Prostate gland (tissue), 2 donors: ENCODE data around the gene TRIM23. TPM values are rescaled to one million over a fixed set of nuclear protein-coding genes. Genes with fewer than 3 reads are reported as not detected.
A peak's percentile ranks its signal among the peaks of the same experiment; 100 is the strongest.

ENCODE experiments used
- DNase-seq: peaks from one replicate; pipeline ENCODE4 v3.0.0-alpha.2; 2019; ENCODE audit warnings: low spot score
- H3K27ac ChIP-seq, 2 donors: fragments of 200-600 bp; sonication (generic); 2 replicates each; pipeline ENCODE4 v1.5.1; 2017 to 2019
- H3K27me3 ChIP-seq: fragments of 200-600 bp; sonication (generic); replicated peaks from 2 replicates; pipeline ENCODE4 v1.5.1; 2019; ENCODE audit not compliant: insufficient read depth
- H3K36me3 ChIP-seq, 2 donors: fragments of 200-600 bp; sonication (generic); 1 replicate in 1 of 2; 2 replicates in 1 of 2; pipeline versions ENCODE4 v1.5.1 to v1.8.1; 2017 to 2019
- H3K4me1 ChIP-seq: fragments of 200-600 bp; sonication (generic); replicated peaks from 2 replicates; pipeline ENCODE4 v1.5.1; 2019
- H3K4me3 ChIP-seq, 2 donors: fragments of 200-600 bp; sonication (generic); 2 replicates each; pipeline ENCODE4 v1.5.1; 2017 to 2019
- H3K9me3 ChIP-seq: fragments of 200-600 bp; sonication (generic); 2 replicates; pipeline ENCODE4 v1.5.1; 2017
- CTCF ChIP-seq, 4 experiments: fragments of 200-600 bp in 2 of 4; fragments of 450-650 bp in 2 of 4; sonication (generic) in 2 of 4; IDR thresholded peaks; 1 replicate in 3 of 4; 2 replicates in 1 of 4; pipeline ENCODE4 v1.5.1; 2016 to 2019; ENCODE audit warnings: antibody characterized with exemption in 4 of 4, mild to moderate bottlenecking in 2 of 4, moderate library complexity in 2 of 4
- POLR2A ChIP-seq: fragments of 450-650 bp; IDR thresholded peaks from one replicate; pipeline ENCODE4 v1.6.1; 2016; ENCODE audit warnings: antibody characterized with exemption, mild to moderate bottlenecking
- POLR2AphosphoS5 ChIP-seq: sonication (generic); formaldehyde crosslinking; IDR thresholded peaks from one replicate; pipeline ENCODE4 v1.6.1; 2017; ENCODE audit warnings: antibody characterized with exemption
- WGBS: methylation state at CpG from one replicate; pipeline ENCODE4 v1.1.5; 2018; 5-methylcytosine and 5-hydroxymethylcytosine counted together
- intact Hi-C: fragments of 100-400 bp; cut with DNase I; formaldehyde crosslinking; loops from one replicate; pipeline ENCODE4 v1.14.2; 2022
- total RNA-seq, 2 donors: library from RNA; depleted of rRNA; stranded (reverse); fragments of >200 nt; gene quantifications; one replicate each; pipeline ENCODE4 v1.1.0, GENCODE V29; 2016

TRIM23 gene
- total RNA-seq, 2 donors from 2014 or later: 12.6 to 19.3 TPM

- 59% methylated on average over 5 of the region's 5 CpGs for WGBS
- intact Hi-C loops: no loop called here
- no peaks in the 10 kb centered on the region for H3K36me3 ChIP-seq
- H3K27me3 ChIP-seq: no peaks in the 10 kb centered on the region
- H3K27ac ChIP-seq: peak overlapping the region in 1 of 2 donors; percentile 20
- H3K9me3 ChIP-seq: no peaks in the 10 kb centered on the region
- peak; percentile 46 for DNase-seq
- H3K4me3 ChIP-seq: no peak overlapping the region
- H3K4me1 ChIP-seq: no peaks in the 10 kb centered on the region
- TF ChIP-seq POLR2A (no peak), POLR2AphosphoS5 (peak; percentile 75), CTCF (IDR thresholded peaks at IDR 0.05) (no peak)
Measured at GRCh38 chr5:65651144-65651543, 27.0 kb upstream of the TRIM23 start.

- Histone ChIP-seq H3K4me3 (no peak overlapping the region), H3K9me3 (no peaks in the 10 kb centered on the region), H3K27me3 (no peaks in the 10 kb centered on the region), H3K4me1 (no peaks in the 10 kb centered on the region), H3K36me3 (no peaks in the 10 kb centered on the region), H3K27ac (no peak overlapping the region)
- intact Hi-C loops: no loop called here
- DNase-seq: no peak
- TF ChIP-seq POLR2A (no peak), CTCF (IDR thresholded peaks at IDR 0.05) (no peak), POLR2AphosphoS5 (no peak)
Measured at GRCh38 chr5:65647941-65648340, 23.8 kb upstream of the TRIM23 start.

GRCh38 chr5:65646938-65647337, 22.8 kb upstream of the TRIM23 start:
- WGBS: 46% methylated on average over 2 of the region's 2 CpGs
- H3K4me3 ChIP-seq: no peak overlapping the region
- no peaks in the 10 kb centered on the region for H3K9me3 ChIP-seq
- no peak for DNase-seq
- peak overlapping the region in 1 of 2 donors; percentile 5 for H3K27ac ChIP-seq
- no peaks in the 10 kb centered on the region for H3K27me3 ChIP-seq
- no peak for TF ChIP-seq POLR2AphosphoS5
- TF ChIP-seq POLR2A: no peak
- no peak for TF ChIP-seq CTCF (IDR thresholded peaks at IDR 0.05)
- H3K4me1 ChIP-seq: no peaks in the 10 kb centered on the region
- no peaks in the 10 kb centered on the region for H3K36me3 ChIP-seq
- intact Hi-C loops: no loop called here

- no peak overlapping the region for H3K4me3 ChIP-seq
- H3K27ac ChIP-seq: no peak overlapping the region
- peaks cover 0 to 5% of the 10 kb centered on the region in 2 donors for H3K36me3 ChIP-seq
- DNase-seq: no peak
- intact Hi-C loops: no loop called here
- TF ChIP-seq POLR2A (no peak), CTCF (IDR thresholded peaks at IDR 0.05) (no peak), POLR2AphosphoS5 (no peak)
- H3K9me3 ChIP-seq: no peaks in the 10 kb centered on the region
- no peaks in the 10 kb centered on the region for H3K4me1 ChIP-seq
- WGBS: 72% methylated on average over 4 of the region's 4 CpGs
- H3K27me3 ChIP-seq: no peaks in the 10 kb centered on the region
Measured at GRCh38 chr5:65640240-65640639, 16.1 kb upstream of the TRIM23 start.

- no peak for TF ChIP-seq POLR2AphosphoS5
- no peak for TF ChIP-seq CTCF (IDR thresholded peaks at IDR 0.05)
- TF ChIP-seq POLR2A: no peak
- Histone ChIP-seq H3K36me3 (no peaks in the 10 kb centered on the region), H3K27ac (no peak overlapping the region), H3K9me3 (no peaks in the 10 kb centered on the region), H3K27me3 (no peaks in the 10 kb centered on the region), H3K4me1 (no peaks in the 10 kb centered on the region), H3K4me3 (no peak overlapping the region)
- intact Hi-C loops: no loop called here
- no peak for DNase-seq
Measured at GRCh38 chr5:65630981-65631380, 6.8 kb upstream of the TRIM23 start.
